Activated CD8-positive, alpha-beta memory T cell treated with anti-CD3 and anti-CD28 coated beads, Interleukin-2, amount 10 ng/mL, durations not matched to agents 7 days and 5 days (primary cell): Measurements from ENCODE around the gene AK3. TPM values are rescaled to one million over a fixed set of nuclear protein-coding genes. Genes with fewer than 3 reads are reported as not detected.

Experiments
- ATAC-seq: fragments of 150-1000 bp; cut with Tn5 transposase; one replicate; pipeline ENCODE4 v1.10.0; 2021; ENCODE audit warnings: moderate library complexity
- CTCF ChIA-PET: fragments of 350-600 bp; sonication (Branson Sonifier 250); formaldehyde crosslinking; loops from one replicate; lab custom pipeline; 2021; ENCODE audit warnings: antibody characterized with exemption; lab: Charles Lee
- DNase-seq: peaks from one replicate; pipeline ENCODE4 v3.0.0-alpha.2; 2020
- H3K27ac Mint-ChIP-seq: one replicate; pipeline ENCODE4 v1.8.0; 2021; ENCODE audit warnings: mild to moderate bottlenecking, mixed read lengths
- H3K27me3 Mint-ChIP-seq: one replicate; pipeline ENCODE4 v1.8.0; 2021; ENCODE audit warnings: mixed read lengths
- H3K36me3 Mint-ChIP-seq: one replicate; pipeline ENCODE4 v1.8.0; 2021; ENCODE audit warnings: mild to moderate bottlenecking, mixed read lengths
- H3K4me1 Mint-ChIP-seq: one replicate; pipeline ENCODE4 v1.8.0; 2021; ENCODE audit warnings: mixed read lengths
- H3K4me3 Mint-ChIP-seq: one replicate; pipeline ENCODE4 v1.8.0; 2021; ENCODE audit warnings: mild to moderate bottlenecking, moderate library complexity, mixed read lengths
- H3K9me3 Mint-ChIP-seq: one replicate; pipeline ENCODE4 v1.8.0; 2022; ENCODE audit warnings: low read depth, mixed read lengths
- total RNA-seq, 2 experiments: library from RNA; stranded (reverse); gene quantifications; one replicate each; pipeline ENCODE4 v1.2.3, GENCODE V29; 2021

AK3 gene
- total RNA-seq, 2 experiments from 2014 or later, result 35.6 to 35.8 TPM

- no peak for DNase-seq
- ATAC-seq, result peak; percentile 42
- Mint-ChIP-seq H3K36me3 (peaks cover 33% of the 10 kb centered on the region), H3K9me3 (no peaks in the 10 kb centered on the region), H3K27me3 (no peaks in the 10 kb centered on the region), H3K27ac (no peak overlapping the region), H3K4me3 (no peak overlapping the region), H3K4me1 (peaks cover 20% of the 10 kb centered on the region)
- CTCF ChIA-PET, result no interaction called here
Measured at GRCh38 chr9:4686112-4686511, 54.9 kb downstream of the AK3 start.

GRCh38 chr9:4684820-4685219 lies 56.2 kb downstream of the AK3 start:
- H3K27ac Mint-ChIP-seq, result no peak overlapping the region
- DNase-seq (no peak), ATAC-seq (no peak)
- CTCF ChIA-PET, result no interaction called here
- peaks cover 29% of the 10 kb centered on the region for H3K36me3 Mint-ChIP-seq
- no peaks in the 10 kb centered on the region for H3K9me3 Mint-ChIP-seq
- peaks cover 14% of the 10 kb centered on the region for H3K4me1 Mint-ChIP-seq
- H3K4me3 Mint-ChIP-seq, result no peak overlapping the region
- H3K27me3 Mint-ChIP-seq, result no peaks in the 10 kb centered on the region

GRCh38 chr9:4680750-4681149 lies 60.3 kb downstream of the AK3 start:
- peaks cover 6% of the 10 kb centered on the region for H3K4me1 Mint-ChIP-seq
- DNase-seq (no peak), ATAC-seq (no peak)
- peaks cover 18% of the 10 kb centered on the region for H3K36me3 Mint-ChIP-seq
- H3K9me3 Mint-ChIP-seq, result no peaks in the 10 kb centered on the region
- no peak overlapping the region for H3K4me3 Mint-ChIP-seq
- CTCF ChIA-PET, result interaction anchor here (1.0 to 1.3 kb wide), 3 partner anchors 10 to 76 kb away, joined by 3 to 6 read pairs (median 3); no protein-coding TSS in a partner anchor
- H3K27ac Mint-ChIP-seq, result no peak overlapping the region
- H3K27me3 Mint-ChIP-seq, result no peaks in the 10 kb centered on the region

GRCh38 chr9:4680173-4680525 lies 60.9 kb downstream of the AK3 start:
- ATAC-seq (no peak), DNase-seq (no peak)
- Mint-ChIP-seq H3K36me3 (peaks cover 14% of the 10 kb centered on the region), H3K27me3 (no peaks in the 10 kb centered on the region), H3K27ac (no peak overlapping the region), H3K9me3 (no peaks in the 10 kb centered on the region), H3K4me3 (no peak overlapping the region), H3K4me1 (peaks cover 3% of the 10 kb centered on the region)
- CTCF ChIA-PET, result interaction anchor here (1.3 kb wide), 1 partner anchor 60 kb away, joined by 6 read pairs; no protein-coding TSS in a partner anchor

DNA sequence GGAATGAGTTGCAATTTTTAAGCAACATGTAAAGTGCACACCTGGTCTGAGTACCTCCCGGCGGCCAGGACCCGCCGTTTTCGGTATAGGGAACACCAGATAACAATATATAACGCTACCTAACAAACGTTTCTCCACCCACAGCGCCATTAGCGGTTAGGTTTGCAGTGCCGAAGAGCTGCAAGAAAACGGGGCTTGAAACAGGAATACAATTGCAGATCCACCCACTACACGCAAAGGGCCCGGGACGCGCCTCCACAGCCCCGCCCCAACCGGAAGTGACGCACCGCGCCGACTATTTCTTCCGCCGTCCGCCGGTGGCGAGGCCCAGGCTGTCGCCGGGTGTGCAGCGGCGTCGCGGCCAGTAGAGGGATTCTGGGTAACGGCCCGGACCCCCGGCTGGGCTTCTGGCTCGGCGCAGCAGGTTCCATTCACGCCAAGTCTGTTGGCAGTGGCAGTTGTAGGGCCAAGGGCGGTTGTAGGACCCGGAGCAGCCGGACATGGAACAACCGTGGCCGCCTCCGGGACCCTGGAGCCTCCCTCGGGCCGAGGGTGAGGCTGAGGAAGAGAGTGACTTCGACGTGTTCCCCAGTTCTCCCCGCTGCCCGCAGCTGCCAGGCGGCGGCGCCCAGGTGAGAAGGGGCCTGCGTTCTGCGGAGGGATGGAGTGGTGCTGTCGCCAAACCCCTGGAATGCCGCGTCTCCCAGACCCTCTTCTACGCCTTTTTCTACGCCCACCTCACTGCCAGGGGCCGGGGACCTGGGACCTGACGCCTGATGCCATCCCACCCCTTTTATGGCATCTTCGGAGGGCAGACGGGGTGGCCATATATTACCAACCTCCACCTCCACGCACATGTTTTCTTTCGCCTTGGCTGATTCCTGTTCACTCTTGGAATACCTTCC lies 61.5 kb downstream of the AK3 start, which contains the start of gene CDC37L1:
CDC37L1 (plus strand) TSS at position 302 of the 905 bp plus-strand sequence; CDS start at position 501, 199 bp downstream.
- H3K27ac Mint-ChIP-seq, result no peak within 1 kb of the TSS
- peaks cover 9% of the 10 kb centered on the region for H3K36me3 Mint-ChIP-seq
- DNase-seq (peak; percentile 98), ATAC-seq (peak; percentile 98)
- no peaks in the 10 kb centered on the region for H3K9me3 Mint-ChIP-seq
- no peaks in the 10 kb centered on the region for H3K27me3 Mint-ChIP-seq
- CTCF ChIA-PET, result interaction anchor here (1.0 kb wide), 3 partner anchors 17 to 308 kb away, joined by 3 to 4 read pairs (median 3); partner anchors contain the start of gene PLPP6
- H3K4me3 Mint-ChIP-seq, result no peak within 1 kb of the TSS
- H3K4me1 Mint-ChIP-seq, result peaks cover 3% of the 10 kb centered on the region

- ATAC-seq (peak; percentile 21), DNase-seq (no peak)
- no peaks in the 10 kb centered on the region for H3K9me3 Mint-ChIP-seq
- H3K36me3 Mint-ChIP-seq, result peaks cover 6% of the 10 kb centered on the region
- no peak overlapping the region for H3K27ac Mint-ChIP-seq
- H3K4me1 Mint-ChIP-seq, result peaks cover 3% of the 10 kb centered on the region
- H3K27me3 Mint-ChIP-seq, result no peaks in the 10 kb centered on the region
- CTCF ChIA-PET, result interaction anchor here (1.0 to 2.6 kb wide), 4 partner anchors 14 to 309 kb away, joined by 3 to 7 read pairs (median 4); partner anchors contain the start of gene PLPP6
- H3K4me3 Mint-ChIP-seq, result no peak overlapping the region
Measured at GRCh38 chr9:4678679-4679267, 62.2 kb downstream of the AK3 start.

- ATAC-seq (no peak), DNase-seq (no peak)
- Mint-ChIP-seq H3K27ac (no peak overlapping the region), H3K4me3 (no peak overlapping the region), H3K4me1 (no peaks in the 10 kb centered on the region), H3K9me3 (no peaks in the 10 kb centered on the region), H3K36me3 (no peaks in the 10 kb centered on the region), H3K27me3 (no peaks in the 10 kb centered on the region)
- CTCF ChIA-PET, result interaction anchor here (2.6 kb wide), 1 partner anchor 13 kb away, joined by 7 read pairs; no protein-coding TSS in a partner anchor
Measured at GRCh38 chr9:4677392-4677791, 63.6 kb downstream of the AK3 start.

DNA sequence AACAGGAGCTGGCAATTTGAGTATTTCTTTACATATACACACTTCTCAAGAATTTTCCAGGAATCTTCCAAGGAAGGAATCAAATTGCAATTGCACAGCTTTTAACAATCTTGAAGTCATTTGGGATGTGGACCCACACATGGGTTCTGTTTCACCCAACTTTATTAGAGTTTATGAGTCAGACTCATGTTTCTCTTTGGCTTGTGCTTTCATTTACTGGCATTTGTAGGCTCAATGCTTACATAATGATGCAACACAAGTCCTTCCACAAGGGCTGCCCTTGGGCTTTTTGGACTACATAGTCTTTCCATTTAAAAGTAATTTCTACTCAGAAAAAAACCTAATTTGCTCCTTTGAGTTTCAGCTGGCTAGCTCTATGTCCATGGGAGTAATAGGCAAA lies 66.2 kb downstream of the AK3 start:
- Mint-ChIP-seq H3K36me3 (no peaks in the 10 kb centered on the region), H3K9me3 (no peaks in the 10 kb centered on the region), H3K27me3 (no peaks in the 10 kb centered on the region), H3K4me1 (peaks cover 15% of the 10 kb centered on the region), H3K27ac (no peak overlapping the region), H3K4me3 (no peak overlapping the region)
- no peak for DNase-seq
- CTCF ChIA-PET, result interaction anchor here (1.0 to 2.6 kb wide), 4 partner anchors 8 to 12 kb away, joined by 3 to 6 read pairs (median 3); partner anchors contain the start of gene SPATA6L
- no peak for ATAC-seq

DNA sequence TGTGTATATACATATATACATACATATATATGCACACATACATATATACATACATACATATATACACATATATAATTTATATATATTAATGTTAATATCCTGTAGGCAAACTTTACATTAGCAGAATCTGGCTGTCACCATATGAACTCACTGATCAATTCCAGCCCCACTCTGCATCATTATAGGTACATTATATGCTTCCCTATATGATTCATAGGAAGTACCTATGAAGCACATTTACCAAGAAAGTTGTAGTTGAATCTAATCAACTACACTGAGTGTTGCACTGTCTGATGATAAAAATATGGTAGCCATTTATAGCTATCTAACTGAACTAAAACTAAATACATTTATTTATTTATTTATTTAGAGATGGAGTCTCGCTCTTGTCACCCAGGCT lies 69.3 kb downstream of the AK3 start:
- CTCF ChIA-PET, result interaction anchor here (1.3 to 1.6 kb wide), 2 partner anchors 9 to 12 kb away, joined by 3 to 4 read pairs; no protein-coding TSS in a partner anchor
- H3K27ac Mint-ChIP-seq, result no peak overlapping the region
- ATAC-seq (no peak), DNase-seq (no peak)
- peaks cover 28% of the 10 kb centered on the region for H3K4me1 Mint-ChIP-seq
- H3K9me3 Mint-ChIP-seq, result no peaks in the 10 kb centered on the region
- H3K4me3 Mint-ChIP-seq, result no peak overlapping the region
- H3K36me3 Mint-ChIP-seq, result no peaks in the 10 kb centered on the region
- no peaks in the 10 kb centered on the region for H3K27me3 Mint-ChIP-seq

- Mint-ChIP-seq H3K4me1 (peaks cover 38% of the 10 kb centered on the region), H3K27me3 (no peaks in the 10 kb centered on the region), H3K9me3 (no peaks in the 10 kb centered on the region), H3K4me3 (no peak overlapping the region), H3K36me3 (no peaks in the 10 kb centered on the region), H3K27ac (peak overlapping the region; percentile 70)
- CTCF ChIA-PET, result interaction anchor here (1.3 to 1.8 kb wide), 2 partner anchors 10 to 66 kb away, joined by 3 to 4 read pairs; no protein-coding TSS in a partner anchor
- DNase-seq (no peak), ATAC-seq (no peak)
Measured at GRCh38 chr9:4670591-4670990, 70.4 kb downstream of the AK3 start.

GRCh38 chr9:4669890-4670289 lies 71.1 kb downstream of the AK3 start:
- H3K4me1 Mint-ChIP-seq, result peaks cover 45% of the 10 kb centered on the region
- no peaks in the 10 kb centered on the region for H3K9me3 Mint-ChIP-seq
- no peak overlapping the region for H3K4me3 Mint-ChIP-seq
- CTCF ChIA-PET, result interaction anchor here (1.8 kb wide), 1 partner anchor 65 kb away, joined by 4 read pairs; no protein-coding TSS in a partner anchor
- H3K36me3 Mint-ChIP-seq, result no peaks in the 10 kb centered on the region
- ATAC-seq (no peak), DNase-seq (no peak)
- no peak overlapping the region for H3K27ac Mint-ChIP-seq
- H3K27me3 Mint-ChIP-seq, result peaks cover 3% of the 10 kb centered on the region

- DNase-seq (no peak), ATAC-seq (no peak)
- no peaks in the 10 kb centered on the region for H3K9me3 Mint-ChIP-seq
- H3K27ac Mint-ChIP-seq, result no peak overlapping the region
- H3K27me3 Mint-ChIP-seq, result peaks cover 3% of the 10 kb centered on the region
- no peak overlapping the region for H3K4me3 Mint-ChIP-seq
- H3K4me1 Mint-ChIP-seq, result peaks cover 57% of the 10 kb centered on the region
- CTCF ChIA-PET, result interaction anchor here (1.1 kb wide), 1 partner anchor 73 kb away, joined by 3 read pairs; no protein-coding TSS in a partner anchor
- H3K36me3 Mint-ChIP-seq, result no peaks in the 10 kb centered on the region
Measured at GRCh38 chr9:4668604-4669003, 72.4 kb downstream of the AK3 start.

- H3K4me3 Mint-ChIP-seq, result no peak overlapping the region
- DNase-seq (no peak), ATAC-seq (no peak)
- H3K4me1 Mint-ChIP-seq, result peaks cover 66% of the 10 kb centered on the region
- CTCF ChIA-PET, result interaction anchor here (1.0 to 1.1 kb wide), 2 partner anchors 24 to 74 kb away, joined by 3 read pairs; no protein-coding TSS in a partner anchor
- no peaks in the 10 kb centered on the region for H3K36me3 Mint-ChIP-seq
- H3K9me3 Mint-ChIP-seq, result no peaks in the 10 kb centered on the region
- H3K27me3 Mint-ChIP-seq, result peaks cover 3% of the 10 kb centered on the region
- H3K27ac Mint-ChIP-seq, result no peak overlapping the region
Measured at GRCh38 chr9:4667681-4668080, 73.3 kb downstream of the AK3 start.
